ENCODE measurements around the gene EVI5L. TPM values are rescaled to one million over a fixed set of nuclear protein-coding genes. Genes with fewer than 3 reads are reported as not detected.
"Not testable (repeated sequence)": the region's sequence is repeated elsewhere in the genome, so short reads cannot be mapped to it uniquely, and the experiment has no call there.

EVI5L gene
- total RNA-seq, 1 donor from 2014 or later = 21.5 TPM

DNA sequence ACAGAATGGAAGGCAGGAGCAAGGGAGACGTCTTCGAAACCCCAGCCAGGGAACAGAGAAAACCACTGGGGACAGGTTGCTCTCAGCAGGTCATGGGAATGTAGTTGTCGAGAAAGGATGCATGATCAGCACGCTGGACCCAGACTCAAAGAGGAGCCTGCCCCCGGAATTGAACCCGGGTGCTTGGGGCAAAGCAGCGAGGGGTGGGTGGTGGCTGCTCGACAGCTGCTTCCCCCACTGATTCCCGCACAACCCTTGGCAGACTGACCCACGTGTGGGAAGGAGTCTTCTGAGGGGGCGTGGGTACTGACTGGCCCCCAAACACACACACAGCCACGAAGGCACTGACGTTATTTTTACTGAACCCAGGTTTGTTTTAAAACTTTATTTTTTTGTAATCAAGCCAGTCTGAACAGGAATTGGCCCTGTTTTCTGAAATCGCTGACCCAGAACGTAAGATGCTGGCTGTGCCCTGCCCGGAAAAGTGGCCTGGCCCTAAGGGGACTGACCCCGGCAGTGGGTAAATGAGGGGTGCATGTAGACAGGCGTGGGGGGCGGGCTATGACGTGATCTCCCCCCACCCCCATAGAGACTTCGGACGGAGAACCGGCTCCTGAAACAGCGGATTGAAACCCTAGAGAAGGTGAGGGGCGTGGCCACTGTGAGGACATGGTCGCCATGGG, 25.5 kb downstream of the EVI5L start:
- DNase-seq (ENCODE audit: missing footprints) (no peak), ATAC-seq (no peak)
- intact Hi-C loops (cut with DNase I) = no loop called here

DNA sequence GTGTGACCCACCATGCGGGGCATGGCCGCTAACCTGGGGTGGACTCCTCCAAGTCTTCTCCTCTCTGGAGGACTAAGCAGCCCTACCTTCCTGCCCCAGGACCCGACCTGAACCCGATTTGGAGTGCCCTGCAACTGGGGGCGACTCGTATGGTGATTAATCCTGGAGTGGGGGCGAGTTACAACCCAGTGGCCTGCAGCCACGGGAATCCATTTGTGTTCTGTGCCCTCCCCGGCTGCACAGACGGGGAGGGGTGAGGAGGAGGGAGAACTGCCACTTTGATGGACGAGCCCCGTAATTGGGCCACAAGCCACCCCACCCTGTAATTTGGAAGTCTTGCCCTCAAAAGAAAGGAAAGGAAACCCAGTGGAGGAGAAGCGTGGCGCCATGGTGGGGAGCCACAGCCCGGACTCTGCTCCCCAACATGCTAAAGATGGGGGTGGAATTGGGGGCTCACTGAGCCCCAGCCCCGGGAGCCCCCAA, 26.1 kb downstream of the EVI5L start:
- ATAC-seq (no peak), DNase-seq (ENCODE audit: missing footprints) (no peak)
- intact Hi-C loops (cut with DNase I) = no loop called here

GRCh38 chr19:7856679-7857663, 27.0 kb downstream of the EVI5L start:
- no peak for ATAC-seq
- DNase-seq (ENCODE audit: missing footprints) = no peak
- intact Hi-C loops (cut with DNase I) = no loop called here

GRCh38 chr19:7857727-7858108, 27.7 kb downstream of the EVI5L start:
- intact Hi-C loops (cut with DNase I) = no loop called here
- DNase-seq (ENCODE audit: missing footprints) (no peak), ATAC-seq (no peak)

DNA sequence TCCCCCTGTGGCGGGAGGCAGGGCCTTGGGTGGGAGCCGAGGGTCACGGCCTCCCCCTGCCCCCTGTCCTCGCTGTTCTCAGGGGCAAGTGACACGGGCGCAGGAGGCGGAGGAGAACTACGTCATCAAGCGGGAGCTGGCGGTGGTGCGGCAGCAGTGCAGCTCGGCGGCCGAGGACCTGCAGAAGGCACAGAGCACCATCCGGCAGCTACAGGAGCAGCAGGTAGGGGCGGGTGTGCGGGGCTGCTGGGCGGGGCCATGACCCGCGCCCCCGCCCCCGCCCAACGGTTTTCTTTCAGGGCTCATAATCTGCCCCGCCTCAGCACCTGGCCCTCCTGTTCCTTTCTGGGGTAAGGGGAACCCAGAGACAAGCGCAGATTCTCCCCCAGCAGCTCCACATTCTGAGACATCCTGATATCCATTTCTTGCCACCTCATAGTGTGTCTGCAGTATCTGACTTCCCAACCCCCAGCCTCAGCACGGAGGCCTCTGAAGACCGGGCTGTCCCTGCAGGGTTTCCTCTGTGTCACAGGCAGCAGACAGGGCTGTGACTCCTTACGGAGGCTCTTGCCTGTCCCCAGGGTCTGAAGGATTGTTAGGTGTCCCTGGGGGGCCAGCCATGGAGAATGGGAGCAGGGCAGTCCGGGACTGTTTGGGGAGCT, 28.2 kb downstream of the EVI5L start:
- peak; percentile 32 for DNase-seq (ENCODE audit: missing footprints)
- no peak for ATAC-seq
- intact Hi-C loops (cut with DNase I) = no loop called here

GRCh38 chr19:7859087-7859486, 29.1 kb downstream of the EVI5L start:
- intact Hi-C loops (cut with DNase I); ATAC-seq: not testable (repeated sequence)
- DNase-seq (ENCODE audit: missing footprints) = peak; percentile 30

DNA sequence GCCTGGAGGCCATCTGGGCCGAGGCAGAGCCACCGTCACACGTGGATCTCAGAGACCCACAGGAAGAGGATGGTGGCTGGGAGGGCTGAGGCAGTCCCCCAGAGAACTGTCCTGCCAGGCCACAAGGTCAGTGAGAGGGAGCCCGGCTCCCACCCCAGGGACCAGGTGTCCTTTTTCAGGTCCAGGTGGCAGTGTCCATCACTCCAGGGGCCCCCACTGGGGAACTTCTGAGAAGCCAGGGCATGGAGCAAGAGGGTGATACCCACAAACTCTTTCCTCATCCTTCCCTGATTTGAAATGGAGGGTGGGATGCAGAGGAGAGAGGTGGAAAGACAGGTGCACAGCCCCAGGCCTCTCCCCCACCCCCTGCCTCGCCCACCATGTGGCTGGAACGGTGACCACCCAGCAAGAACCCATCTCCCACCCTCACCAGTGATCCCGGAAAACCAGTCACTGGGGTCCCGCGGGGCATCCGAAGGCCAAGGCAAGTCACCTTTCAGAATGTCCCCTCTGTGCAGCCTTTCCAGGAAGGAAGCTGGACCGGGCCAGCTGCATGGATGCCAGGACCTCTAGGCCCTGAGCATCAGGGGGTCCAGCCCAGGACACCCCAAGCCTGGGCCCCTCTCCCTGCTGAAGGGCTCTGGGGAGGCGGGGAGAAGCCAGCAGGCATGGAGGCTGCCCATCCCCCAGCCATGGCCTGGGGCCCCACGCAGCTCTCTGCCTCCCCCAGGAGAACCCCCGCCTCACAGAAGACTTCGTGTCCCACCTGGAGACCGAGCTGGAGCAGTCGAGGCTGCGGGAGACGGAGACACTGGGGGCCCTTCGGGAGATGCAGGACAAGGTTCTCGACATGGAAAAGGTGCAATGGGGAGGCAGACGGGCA, 30.1 kb downstream of the EVI5L start:
- peak; percentile 37 for DNase-seq (ENCODE audit: missing footprints)

DNA sequence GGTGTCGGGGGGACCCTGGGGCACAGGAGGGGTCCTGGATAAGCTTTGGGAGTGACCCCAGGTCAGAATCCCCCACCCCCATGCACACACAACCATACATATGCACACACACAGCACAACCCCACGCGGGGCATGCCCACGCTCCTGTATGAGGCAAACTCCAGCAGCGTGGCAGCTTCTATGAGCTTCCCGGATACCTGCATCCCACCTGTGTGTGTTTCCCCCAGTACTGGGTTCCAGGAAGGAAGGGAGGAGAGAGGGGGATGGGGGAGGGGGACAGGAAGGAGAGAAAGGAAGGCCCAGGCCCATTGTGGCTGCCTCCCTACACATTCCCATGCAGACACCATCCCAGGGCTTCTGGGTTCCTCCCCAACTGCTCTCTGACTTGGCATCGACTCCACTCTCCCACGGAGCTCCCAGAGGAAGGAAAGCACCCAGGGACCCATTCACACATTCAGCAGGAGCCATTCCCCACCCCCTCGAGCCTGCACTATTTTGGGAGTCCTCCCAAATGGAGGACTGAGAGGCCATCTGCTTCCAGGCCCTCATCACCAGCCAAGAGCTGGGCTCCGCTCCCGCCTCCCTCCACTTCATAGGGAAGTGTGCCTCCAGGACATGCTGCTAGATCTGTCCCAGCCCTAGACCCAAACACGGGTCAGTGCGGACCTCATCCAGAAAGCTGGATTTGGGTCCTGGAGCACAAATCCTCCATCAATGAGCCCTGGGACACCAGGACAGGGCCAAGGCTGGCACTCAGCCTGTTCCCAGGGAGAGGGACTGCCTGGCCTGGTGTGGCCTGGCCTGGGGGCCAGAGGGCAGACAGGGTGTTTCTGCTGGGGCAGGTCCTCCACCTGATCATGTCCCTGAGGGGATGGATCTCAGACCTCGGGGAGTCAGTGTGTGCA, 30.9 kb downstream of the EVI5L start:
- DNase-seq (ENCODE audit: missing footprints) (peak; percentile 61), ATAC-seq (peak; percentile 44)
- intact Hi-C loops (cut with DNase I) = no loop called here

More for the DNA sequence above, 30.1 kb downstream of the EVI5L start:
- intact Hi-C loops (cut with DNase I) = no loop called here
- no peak for ATAC-seq

- DNase-seq (ENCODE audit: missing footprints) = peak; percentile 25
- ATAC-seq = no peak
Observed at GRCh38 chr19:7861619-7862412, 31.8 kb downstream of the EVI5L start.

DNA sequence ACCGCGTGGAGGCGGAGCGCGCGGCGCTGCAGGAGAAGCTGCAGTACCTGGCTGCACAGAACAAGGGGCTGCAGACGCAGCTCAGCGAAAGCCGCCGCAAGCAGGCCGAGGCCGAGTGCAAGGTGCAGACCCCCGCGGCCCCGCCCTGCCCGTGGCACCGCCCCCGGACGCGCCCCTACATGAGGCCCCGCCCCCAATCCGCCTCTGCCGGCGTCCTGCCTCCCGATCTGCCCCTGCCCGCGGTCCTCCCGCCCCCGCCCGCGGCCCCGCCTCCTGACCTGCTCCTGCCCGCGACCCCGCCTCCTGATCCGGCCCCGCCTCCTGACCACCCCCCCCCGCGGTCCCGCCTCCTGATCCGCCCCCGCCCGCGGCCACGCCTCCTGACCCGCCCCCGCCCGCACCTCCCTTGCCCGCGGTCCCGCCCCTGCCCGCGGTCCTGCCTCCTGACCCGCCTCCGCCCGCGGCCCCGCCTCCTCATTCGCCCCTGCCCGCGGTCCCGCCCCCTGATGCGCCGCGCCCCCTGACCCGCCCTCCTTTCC, 32.5 kb downstream of the EVI5L start:
- DNase-seq (ENCODE audit: missing footprints) = peak; percentile 53
- intact Hi-C loops (cut with DNase I) = no loop called here
- ATAC-seq = no peak

More at GRCh38 chr19:7861619-7862412, 31.8 kb downstream of the EVI5L start:
- intact Hi-C loops (cut with DNase I) = no loop called here

- no peak for ATAC-seq
- intact Hi-C loops (cut with DNase I) = no loop called here
- DNase-seq (ENCODE audit: missing footprints) = peak; percentile 60
Observed at GRCh38 chr19:7863157-7863970, 33.3 kb downstream of the EVI5L start.

- DNase-seq (ENCODE audit: missing footprints) = no peak
- no peak for ATAC-seq
- intact Hi-C loops (cut with DNase I) = no loop called here
Observed at GRCh38 chr19:7863971-7864689, 34.1 kb downstream of the EVI5L start.

GRCh38 chr19:7864690-7865074, 34.7 kb downstream of the EVI5L start:
- ATAC-seq = no peak

DNA sequence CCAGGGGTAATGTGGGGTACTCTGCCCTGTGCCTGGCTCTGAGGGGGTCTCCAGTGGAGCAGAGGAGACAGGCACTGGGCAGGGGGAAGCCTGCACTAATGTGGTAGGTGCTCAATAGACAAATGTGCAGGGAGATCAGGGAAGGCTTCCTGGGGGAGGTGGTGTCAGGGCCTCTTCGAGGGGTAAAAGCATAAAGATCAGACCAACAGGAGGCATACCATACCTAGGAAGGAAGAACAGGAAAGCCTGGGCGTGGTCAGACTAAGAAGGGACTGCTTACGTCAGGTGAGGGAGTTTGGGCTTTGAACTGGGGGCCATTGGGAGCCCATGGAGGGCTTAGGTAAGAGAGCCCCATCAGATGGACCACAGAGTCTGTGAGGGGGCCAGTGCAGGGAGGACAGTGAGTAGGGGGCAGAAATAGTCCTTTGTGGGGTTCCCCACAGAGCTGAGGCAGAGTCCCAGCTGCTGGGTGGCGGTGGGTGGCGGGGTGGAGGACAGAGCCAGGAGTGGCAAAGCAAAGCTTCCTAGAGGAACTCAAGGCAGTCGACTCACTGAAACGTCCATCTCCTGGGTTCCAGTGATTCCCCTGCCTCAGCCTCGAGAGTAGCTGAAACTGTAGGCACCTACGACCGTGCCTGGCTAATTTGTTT, 35.4 kb downstream of the EVI5L start:
- intact Hi-C loops (cut with DNase I) = no loop called here
- DNase-seq (ENCODE audit: missing footprints) = peak; percentile 5
- ATAC-seq = no peak

More at GRCh38 chr19:7864690-7865074, 34.7 kb downstream of the EVI5L start:
- intact Hi-C loops (cut with DNase I) = no loop called here
- DNase-seq (ENCODE audit: missing footprints) = no peak
